HG03565 (cell line): ENCODE data around the gene PEX6.

Experiments used
- ATAC-seq: cut with Tn5 transposase; IDR thresholded peaks from one replicate; pipeline ENCODE4 v1.9.1; 2021; ENCODE audit warnings: mild to moderate bottlenecking, moderate library complexity; ENCODE audit not compliant: unreplicated experiment

PEX6 gene, protein sequence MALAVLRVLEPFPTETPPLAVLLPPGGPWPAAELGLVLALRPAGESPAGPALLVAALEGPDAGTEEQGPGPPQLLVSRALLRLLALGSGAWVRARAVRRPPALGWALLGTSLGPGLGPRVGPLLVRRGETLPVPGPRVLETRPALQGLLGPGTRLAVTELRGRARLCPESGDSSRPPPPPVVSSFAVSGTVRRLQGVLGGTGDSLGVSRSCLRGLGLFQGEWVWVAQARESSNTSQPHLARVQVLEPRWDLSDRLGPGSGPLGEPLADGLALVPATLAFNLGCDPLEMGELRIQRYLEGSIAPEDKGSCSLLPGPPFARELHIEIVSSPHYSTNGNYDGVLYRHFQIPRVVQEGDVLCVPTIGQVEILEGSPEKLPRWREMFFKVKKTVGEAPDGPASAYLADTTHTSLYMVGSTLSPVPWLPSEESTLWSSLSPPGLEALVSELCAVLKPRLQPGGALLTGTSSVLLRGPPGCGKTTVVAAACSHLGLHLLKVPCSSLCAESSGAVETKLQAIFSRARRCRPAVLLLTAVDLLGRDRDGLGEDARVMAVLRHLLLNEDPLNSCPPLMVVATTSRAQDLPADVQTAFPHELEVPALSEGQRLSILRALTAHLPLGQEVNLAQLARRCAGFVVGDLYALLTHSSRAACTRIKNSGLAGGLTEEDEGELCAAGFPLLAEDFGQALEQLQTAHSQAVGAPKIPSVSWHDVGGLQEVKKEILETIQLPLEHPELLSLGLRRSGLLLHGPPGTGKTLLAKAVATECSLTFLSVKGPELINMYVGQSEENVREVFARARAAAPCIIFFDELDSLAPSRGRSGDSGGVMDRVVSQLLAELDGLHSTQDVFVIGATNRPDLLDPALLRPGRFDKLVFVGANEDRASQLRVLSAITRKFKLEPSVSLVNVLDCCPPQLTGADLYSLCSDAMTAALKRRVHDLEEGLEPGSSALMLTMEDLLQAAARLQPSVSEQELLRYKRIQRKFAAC

DNA sequence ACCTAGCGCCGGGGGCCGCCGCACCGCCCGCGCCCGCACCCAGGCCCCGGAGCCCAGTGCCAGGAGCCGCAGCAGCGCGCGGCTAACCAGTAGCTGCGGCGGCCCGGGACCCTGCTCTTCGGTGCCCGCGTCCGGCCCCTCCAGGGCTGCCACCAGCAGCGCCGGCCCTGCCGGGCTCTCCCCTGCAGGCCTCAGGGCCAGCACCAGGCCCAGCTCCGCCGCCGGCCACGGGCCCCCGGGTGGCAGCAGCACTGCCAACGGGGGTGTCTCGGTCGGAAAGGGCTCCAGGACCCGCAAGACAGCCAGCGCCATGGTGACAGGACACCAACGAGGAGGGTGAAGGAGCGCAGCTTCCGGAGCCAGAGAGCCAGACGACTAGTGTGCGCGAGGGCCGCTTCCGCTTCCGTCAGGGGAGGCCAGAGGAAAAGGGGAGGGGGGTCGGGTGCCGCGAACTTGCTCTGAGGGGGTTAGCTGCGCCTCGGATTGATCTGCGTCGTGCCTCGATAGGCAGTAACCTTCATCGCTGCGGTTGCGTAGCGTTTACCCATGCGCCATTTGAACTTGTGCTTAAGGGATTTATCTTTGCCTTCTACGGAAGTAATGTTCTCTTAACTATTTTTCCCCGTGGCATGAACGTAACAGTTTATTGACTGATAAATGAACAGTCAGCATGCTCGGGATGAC lies at the start of gene PEX6:
Gene PEX6 (minus strand): TSS at position 343 of the 684 bp plus-strand sequence. CDS start 31 bp downstream, at position 312.
- ATAC-seq, result peak; percentile 80

DNA sequence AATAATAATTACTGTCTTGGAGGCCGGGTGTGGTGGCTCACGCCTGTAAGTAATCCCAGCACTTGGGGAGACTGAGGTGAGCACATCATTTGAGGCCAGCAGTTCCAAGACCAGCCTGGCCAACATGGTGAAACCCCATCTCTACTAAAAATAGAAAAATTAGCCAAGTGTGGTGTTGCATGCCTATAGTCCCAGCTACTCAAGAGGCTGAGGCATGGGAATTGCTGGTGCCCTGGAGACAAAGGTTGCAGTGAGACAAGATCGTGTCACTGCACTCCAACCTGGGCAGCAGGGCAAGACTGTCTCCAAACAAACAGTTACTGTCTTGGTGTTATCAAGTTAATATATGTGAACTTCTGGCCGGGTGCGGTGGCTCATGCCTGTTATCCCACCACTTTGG lies 47.4 kb upstream of the PEX6 start:
- ATAC-seq, result no peak

DNA sequence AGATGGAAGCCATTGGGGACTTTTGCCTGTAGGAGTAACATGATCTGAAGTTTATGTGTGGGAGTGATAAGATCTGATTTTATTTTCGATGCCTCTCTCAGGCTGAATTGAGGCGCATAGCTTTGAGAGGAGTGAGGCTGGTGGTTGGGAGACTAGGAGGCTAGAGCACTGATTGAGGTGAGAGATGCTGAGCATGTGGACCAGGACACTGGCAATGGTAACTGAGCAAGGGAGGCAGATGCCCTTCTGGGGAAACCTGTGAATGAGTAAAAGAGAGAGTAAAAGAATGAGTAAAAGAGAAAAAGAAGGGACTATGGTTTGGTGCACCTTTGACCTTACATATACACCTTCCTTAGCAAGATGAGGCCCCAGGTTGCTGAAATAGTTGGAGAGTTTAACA lies 45.5 kb upstream of the PEX6 start:
- no peak for ATAC-seq

DNA sequence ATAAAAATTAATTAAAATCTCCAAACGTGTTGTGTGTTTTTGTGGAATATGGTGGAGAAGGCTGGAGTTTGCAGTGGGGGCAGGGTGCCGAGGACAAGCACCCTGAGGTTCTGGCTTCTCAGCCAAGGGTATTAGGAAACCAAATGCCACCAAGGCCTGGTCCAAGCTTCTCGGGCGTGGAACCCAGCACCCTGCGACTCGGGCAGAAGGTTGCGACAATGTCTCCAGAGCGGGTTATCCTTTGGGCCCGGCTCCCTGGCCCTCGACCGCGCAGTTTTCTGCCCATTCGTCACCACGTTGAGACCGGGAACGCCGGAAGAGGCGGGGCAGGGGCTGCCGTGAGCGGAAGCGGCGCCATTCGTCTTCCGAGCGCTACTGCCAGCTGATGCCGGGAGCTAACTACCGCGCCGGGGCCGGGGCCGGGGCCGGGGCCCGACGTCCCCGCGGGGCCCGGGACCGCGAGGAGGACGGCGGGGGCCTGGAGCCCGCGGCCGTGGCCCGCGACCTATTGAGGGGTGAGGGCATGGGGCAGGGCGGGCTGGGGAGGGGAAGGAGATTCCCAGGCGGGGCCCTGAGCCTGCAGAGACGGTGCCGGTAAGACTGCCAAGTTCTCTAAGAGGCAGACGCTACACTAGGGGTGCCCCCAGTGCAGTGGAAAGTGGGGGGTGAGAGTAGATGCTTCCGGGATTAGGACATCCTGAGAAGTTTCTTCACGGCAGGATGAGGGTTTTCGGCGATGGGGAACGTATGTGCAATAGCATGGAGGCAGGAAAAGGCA lies 42.5 kb upstream of the PEX6 start, which contains the start of gene RRP36:
Gene RRP36 (plus strand): TSS at position 354 of the 778 bp plus-strand sequence. CDS start 32 bp downstream, at position 386.
- ATAC-seq, result peak; percentile 77

DNA sequence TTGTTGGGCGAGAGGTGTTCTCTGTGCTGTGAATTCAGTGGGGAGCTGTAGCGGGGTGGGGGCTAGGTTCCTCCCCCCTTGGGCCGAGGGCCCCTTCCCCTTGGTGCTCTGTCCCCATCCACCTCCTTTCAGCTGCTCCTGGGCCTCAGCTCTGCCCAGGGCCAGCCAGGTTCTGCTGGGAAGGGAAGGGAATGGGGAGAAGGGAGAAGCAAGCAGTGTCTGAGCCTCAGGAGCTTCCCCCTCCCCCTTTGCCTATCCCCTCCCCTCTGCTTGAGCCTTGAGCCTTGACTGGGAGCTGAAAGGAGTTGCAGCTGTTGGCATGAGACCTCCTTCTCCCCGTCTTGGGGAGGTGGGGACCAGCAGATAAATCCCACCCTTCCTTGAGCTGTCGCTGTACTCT lies 41.9 kb upstream of the PEX6 start:
- ATAC-seq, result no peak

DNA sequence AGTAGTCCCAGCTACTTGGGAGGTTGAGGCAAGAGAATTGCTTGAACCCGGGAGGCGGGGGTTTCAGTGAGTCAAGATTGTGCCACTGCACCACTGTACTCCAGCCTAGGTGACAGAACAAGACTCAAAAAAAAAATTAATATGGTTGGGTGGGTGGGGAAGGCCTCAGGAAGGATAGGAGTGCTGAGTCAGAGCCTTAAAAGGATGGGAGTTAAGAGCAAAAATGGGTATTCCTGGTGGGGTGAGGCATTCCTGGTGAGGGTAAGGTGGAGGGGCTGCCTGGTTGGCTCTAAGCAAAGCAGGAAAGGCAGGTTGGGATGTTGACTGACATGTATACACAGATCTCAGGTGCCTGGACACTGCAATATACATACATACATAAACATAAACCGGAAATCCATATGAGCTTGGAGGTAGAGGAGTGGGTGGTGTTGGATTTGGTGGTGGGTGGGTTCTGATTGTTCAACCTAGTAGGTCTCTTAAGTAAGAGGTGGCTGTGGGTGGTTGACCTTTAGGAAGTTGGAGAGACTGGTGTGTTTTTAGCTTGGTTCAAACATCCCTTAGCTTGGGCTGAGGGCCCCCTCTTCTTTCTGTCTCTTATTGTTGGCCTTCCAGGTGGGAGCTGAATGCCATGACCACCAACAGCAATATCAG lies 41.2 kb upstream of the PEX6 start:
- ATAC-seq, result no peak

DNA sequence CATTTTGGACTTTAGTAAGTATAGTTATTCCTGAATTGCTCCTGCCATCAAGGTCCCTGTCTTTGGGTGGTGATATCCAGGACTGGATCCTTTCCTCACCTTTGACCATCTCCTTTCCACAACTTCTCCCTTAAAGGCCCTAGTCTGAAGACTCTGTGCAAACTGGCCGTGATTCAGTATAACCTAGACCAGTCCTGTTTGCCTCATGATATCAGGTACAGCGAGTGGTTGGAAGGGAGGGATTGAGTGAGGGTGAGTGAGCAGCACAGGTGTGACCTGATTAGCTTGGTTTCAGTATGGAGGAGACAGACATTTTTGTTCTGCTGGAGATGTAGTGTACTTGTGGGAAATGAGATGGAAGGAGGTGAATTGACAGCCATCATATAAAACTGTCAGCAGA lies 40.2 kb upstream of the PEX6 start:
- no peak for ATAC-seq

DNA sequence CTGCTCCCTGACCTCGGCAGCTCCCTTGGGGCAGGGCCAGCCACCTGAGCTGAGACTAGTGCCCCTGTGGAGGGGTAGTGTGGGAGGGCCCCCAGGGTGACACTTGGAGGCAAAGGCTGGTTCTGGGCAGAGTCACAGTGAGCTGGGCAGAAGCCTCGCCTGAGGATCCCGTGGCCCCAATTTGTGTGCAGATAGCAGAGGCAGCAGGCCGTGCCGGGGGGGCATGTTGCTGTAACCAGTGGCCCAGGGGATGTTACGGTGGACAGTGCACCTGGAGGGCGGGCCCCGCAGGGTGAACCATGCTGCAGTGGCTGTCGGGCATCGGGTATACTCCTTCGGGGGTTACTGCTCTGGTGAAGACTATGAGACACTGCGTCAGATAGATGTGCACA lies 38.0 kb upstream of the PEX6 start:
- no peak for ATAC-seq

DNA sequence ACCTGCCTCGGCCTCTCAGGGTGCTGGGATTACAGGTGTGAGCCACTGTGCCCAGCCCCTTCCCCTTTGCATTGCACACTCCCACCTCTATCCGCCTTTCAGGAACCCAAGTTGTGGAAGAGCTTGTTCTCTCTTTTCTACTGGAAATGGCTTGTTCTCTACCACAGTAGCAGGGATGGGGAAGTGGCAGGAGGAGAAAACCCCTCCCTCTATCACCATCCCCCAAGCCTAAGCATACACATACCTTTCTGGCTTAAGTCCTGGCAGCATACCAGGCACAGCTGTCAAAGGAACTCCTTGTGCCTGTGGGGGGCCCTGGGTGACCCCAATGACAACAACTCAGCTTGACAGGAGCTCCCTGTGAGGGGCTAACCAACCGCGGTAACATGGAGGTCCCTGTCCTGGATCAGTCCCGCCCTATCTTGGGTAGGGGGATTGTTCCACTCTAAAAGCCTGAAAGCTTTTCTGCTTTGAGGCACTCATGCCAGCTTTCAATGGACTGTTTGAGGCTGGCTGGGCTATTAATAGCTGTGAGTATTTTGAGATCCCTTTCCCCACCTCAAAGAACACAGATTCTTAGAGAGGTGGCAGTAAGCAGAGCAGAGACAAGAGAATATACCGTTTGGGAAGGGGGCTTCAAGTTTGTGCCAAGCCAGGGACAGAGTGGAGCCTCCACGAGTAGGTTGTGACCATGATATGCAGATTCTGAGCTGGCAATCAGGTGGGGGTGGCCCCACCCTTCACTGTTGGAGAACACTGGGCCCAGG lies 37.4 kb upstream of the PEX6 start:
- ATAC-seq, result no peak

DNA sequence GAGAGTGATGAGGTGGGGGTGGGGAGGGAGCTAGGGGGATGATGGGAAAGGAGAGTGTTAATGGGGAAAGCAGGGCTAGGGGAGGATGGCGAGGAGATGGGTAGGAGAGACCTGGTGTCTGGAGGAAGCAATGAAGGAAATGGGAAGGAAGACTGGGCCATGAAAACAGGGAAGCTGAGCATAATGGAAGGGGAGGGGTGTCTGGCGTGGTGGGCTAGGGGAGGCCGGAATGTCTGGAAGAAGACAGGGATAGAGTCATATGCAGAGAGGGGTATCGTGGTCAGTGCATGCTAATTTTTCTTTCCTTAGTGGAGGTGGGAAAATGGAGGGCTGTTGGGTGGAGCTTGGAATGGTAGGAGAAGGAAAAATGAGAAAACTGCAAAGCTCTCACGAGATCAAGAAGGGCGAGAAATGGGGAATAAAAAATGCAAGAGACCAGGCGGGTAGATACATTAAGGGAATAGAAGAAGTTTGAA lies 35.5 kb upstream of the PEX6 start:
- no peak for ATAC-seq

DNA sequence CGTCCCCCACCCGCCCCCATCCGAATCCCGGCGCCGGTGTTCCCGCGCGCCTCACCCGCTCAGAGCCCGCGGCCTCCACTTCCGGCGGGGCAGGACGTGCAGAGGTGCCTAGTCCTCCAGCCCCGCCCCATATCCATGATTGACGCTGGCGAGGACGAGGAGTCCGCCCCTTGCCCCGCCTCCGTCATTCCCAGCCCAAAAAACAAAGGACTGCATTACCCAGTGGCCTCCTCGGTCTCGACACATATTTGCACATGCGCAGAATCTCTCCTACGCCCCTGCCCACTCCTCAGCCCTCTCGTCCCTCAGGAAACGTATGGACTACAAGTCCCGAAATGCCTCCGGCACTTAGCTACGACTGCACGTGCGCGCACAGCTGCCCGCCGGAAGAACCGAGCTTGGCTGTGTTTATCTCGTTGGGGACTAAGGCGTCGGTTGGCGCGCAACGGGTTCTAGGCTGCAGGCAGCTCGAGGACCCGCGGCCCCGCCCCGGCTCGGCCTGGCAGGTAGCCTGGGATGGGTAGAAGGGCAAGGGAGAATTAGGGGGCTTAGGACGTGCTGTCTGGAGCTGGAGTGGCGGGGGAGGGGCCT lies 35.0 kb upstream of the PEX6 start, which contains the start of the genes KLHDC3 and MEA1:
Gene KLHDC3 (plus strand): TSS at position 407 of the 591 bp plus-strand sequence. CDS start 2,944 bp downstream, outside the sequence.
Gene MEA1 (minus strand): TSS at position 104 of the 591 bp plus-strand sequence. CDS start 133 bp downstream, outside the sequence.
- peak; percentile 82 for ATAC-seq

DNA sequence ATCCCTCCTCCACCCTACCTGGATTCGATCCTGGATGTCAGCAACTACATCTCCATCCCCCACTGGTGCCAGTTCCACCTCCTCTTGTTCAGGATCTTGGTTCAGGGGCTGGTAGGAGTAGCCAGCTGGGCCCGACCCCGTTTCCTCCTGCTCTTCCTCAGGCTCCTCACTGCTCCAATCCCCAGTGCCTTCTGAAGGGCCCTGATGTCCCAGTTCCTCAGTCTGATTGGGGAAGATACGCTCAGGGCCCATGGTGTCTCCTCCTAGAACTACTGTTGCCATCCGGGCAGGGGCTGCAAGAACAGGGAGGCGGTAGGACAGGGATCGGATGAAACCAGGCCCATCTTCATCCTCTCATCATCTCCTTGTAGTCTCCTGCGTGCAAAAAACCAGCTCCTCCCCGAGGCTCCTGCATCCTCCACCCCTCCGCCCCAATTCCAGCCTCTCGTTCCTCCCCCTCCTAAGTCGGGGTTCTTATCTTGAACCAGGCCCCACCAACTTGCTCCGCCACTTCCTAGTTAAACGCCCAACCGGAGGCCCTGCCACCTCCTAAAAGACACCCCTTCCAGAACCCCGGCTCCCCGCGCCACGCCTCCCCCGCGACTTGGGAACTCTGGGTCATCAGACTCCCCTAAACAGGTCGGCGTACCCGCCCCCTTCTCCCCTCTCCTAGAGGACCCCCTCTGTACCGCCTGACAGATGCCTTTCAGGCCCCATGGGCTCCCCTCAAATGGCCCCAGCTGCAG lies 34.3 kb upstream of the PEX6 start:
- ATAC-seq, result no peak

DNA sequence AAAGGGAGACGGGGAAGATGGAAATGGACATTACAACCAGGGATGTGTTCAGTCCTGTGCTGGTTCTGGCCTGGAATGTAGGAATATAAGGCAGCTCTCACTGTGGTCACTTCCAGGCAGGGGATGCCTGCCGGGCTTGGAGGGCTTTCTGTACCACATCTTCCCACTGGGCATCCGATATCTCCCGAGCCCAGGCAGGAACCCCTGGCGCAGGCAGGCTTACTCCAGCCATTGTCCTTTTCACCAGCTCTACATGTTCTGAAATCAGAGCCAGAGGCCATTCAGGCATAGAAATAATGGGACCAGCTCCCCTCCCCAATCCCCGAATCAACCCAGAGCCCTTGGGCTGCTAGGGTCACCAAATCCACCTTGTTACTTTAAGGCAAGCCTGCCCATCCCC lies 33.4 kb upstream of the PEX6 start:
- no peak for ATAC-seq

DNA sequence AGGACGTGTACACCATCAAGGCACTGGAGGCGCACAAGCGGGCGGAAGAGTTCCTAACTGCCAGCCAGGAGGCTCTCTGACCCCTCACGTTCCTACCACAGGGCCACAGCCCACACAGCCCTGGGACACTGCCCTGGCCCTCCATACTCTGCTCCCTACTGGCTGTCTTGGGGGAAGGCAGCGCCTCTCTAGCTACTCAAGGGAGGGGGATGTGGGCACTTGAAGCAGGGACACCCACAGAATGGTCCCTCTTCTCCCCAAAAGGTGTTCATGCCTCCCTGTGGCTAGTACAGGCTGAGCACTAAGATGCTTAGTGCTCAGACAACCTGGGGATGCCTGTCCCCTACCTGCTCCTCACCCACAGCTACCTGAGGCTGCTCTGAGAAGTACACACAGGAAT lies 32.2 kb upstream of the PEX6 start:
- ATAC-seq, result no peak

DNA sequence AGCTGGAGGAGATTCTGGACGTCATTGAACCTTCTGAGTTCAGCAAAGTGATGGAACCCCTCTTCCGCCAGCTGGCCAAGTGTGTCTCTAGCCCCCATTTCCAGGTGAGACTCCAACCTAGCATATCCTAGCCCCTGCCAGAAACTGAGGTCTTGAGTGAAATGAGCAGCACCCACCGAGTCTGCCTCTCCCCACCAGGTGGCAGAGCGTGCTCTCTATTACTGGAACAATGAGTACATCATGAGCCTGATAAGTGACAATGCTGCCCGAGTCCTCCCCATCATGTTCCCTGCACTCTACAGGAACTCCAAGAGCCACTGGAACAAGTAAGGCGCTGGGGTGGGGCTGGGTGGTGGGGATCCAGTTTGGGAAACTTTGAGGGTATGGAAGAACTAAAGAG lies 30.1 kb upstream of the PEX6 start:
- no peak for ATAC-seq

DNA sequence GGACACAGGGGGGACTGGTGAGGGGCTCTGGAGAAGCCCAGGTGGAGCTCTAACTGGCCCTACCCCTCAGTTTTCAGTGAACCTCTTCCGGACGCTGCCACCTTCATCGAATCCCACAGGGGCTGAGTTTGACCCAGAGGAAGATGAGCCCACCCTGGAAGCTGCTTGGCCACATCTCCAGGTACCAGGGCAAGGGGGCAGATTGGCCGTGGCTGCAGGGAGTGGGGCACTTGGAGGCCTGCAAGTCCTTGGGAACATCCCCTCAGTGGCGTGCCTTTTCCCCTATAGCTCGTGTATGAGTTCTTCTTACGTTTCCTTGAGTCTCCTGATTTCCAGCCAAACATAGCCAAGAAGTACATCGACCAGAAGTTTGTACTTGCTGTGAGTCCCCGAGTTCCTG lies 28.1 kb upstream of the PEX6 start:
- no peak for ATAC-seq

DNA sequence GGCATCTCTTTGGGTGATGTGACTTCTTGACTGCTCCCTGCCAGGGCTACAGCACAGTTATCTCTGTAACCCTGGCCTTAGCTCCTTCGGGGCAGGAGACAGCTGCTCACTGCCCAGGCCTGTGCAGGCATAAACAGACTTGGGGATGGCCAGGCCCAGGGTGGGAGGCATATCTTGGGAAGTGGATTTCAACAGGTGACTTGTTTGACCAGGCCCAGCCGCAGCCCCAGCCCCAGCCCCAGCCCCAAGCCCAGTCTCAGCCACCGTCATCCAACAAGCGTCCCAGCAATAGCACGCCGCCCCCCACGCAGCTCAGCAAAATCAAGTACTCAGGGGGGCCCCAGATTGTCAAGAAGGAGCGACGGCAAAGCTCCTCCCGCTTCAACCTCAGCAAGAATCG lies 27.3 kb upstream of the PEX6 start:
- no peak for ATAC-seq

DNA sequence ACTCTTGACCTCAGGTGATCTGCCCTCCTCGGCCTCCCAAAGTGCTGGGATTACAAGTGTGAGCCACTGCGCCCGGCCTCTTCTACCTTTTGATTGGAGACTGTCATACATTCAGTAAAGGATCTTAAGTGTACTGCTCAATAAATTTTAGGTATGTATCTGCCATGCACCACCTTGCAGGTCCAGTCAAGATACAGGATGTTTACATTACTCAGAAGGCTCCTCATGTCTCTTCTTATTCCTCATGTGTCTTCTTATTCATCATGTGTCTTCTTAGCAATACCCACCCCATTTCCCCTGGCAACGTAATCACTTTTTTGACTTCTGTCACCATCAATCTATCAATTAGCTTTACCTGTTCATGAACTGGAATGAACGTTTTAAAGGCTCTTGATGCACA lies 26.9 kb upstream of the PEX6 start:
- no peak for ATAC-seq
